Measurements from ENCODE around the gene KRT31. TPM values are rescaled to one million over a fixed set of nuclear protein-coding genes. Genes with fewer than 3 reads are reported as not detected.

Gene KRT31
- total RNA-seq, 4 donors from 2014 or later: not detected

GRCh38 chr17:41417576-41418015 is 20.2 kb upstream of the KRT31 start:
- DNase-seq: no peak
- no peaks in the 10 kb centered on the region for H3K9me3 ChIP-seq
- in situ Hi-C loops (cut with MboI; ENCODE audit: low pct_ligation_motif_present in 1 of 4, low pct_unique_long_range_greater_than_20kb in 1 of 4, low sequenced_read_pairs in 3 of 4): no loop called here
- no peaks in the 10 kb centered on the region for H3K4me1 ChIP-seq
- H3K4me3 ChIP-seq: no peak overlapping the region
- intact Hi-C loops (cut with DNase I; ENCODE audit: low total_unique reads): no loop called here
- no peaks in the 10 kb centered on the region for H3K36me3 ChIP-seq
- 20 to 51% methylated on average over 1 to 4 of the region's 4 CpGs for WGBS, 2 donors (ENCODE audit: low coverage in 1 of 2)
- TF ChIP-seq, protein P1, sequence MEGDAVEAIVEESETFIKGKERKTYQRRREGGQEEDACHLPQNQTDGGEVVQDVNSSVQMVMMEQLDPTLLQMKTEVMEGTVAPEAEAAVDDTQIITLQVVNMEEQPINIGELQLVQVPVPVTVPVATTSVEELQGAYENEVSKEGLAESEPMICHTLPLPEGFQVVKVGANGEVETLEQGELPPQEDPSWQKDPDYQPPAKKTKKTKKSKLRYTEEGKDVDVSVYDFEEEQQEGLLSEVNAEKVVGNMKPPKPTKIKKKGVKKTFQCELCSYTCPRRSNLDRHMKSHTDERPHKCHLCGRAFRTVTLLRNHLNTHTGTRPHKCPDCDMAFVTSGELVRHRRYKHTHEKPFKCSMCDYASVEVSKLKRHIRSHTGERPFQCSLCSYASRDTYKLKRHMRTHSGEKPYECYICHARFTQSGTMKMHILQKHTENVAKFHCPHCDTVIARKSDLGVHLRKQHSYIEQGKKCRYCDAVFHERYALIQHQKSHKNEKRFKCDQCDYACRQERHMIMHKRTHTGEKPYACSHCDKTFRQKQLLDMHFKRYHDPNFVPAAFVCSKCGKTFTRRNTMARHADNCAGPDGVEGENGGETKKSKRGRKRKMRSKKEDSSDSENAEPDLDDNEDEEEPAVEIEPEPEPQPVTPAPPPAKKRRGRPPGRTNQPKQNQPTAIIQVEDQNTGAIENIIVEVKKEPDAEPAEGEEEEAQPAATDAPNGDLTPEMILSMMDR (IDR thresholded peaks at IDR 0.05): peak in 2 of 5 experiments; percentile 21 to 31
- no peak for TF ChIP-seq EP300 (IDR thresholded peaks at IDR 0.05; ENCODE audit: low read depth)
- no peaks in the 10 kb centered on the region for H3K27me3 ChIP-seq
- H3K27ac ChIP-seq: no peak overlapping the region

GRCh38 chr17:41417127-41417526 is 19.7 kb upstream of the KRT31 start:
- in situ Hi-C loops (cut with MboI; ENCODE audit: low pct_ligation_motif_present in 1 of 4, low pct_unique_long_range_greater_than_20kb in 1 of 4, low sequenced_read_pairs in 3 of 4): no loop called here
- no peak overlapping the region for H3K4me3 ChIP-seq
- no peaks in the 10 kb centered on the region for H3K36me3 ChIP-seq
- H3K9me3 ChIP-seq: no peaks in the 10 kb centered on the region
- TF ChIP-seq POLR2AphosphoS5 (IDR thresholded peaks at IDR 0.05): no peak
- TF ChIP-seq POLR2A (IDR thresholded peaks at IDR 0.05): no peak
- no peak for TF ChIP-seq EP300 (IDR thresholded peaks at IDR 0.05; ENCODE audit: low read depth)
- TF ChIP-seq, protein P1 (IDR thresholded peaks at IDR 0.05): no peak
- WGBS, 2 donors (ENCODE audit: low coverage in 1 of 2): 86 to 97% methylated on average over 5 to 6 of the region's 6 CpGs
- no peak for DNase-seq
- no peaks in the 10 kb centered on the region for H3K27me3 ChIP-seq
- intact Hi-C loops (cut with DNase I; ENCODE audit: low total_unique reads): no loop called here
- no peaks in the 10 kb centered on the region for H3K4me1 ChIP-seq
- H3K27ac ChIP-seq: no peak overlapping the region

- WGBS, 2 donors (ENCODE audit: low coverage in 1 of 2): 90 to 94% methylated on average over 5 of the region's 5 CpGs
- intact Hi-C loops (cut with DNase I; ENCODE audit: low total_unique reads) (no loop called here), in situ Hi-C loops (cut with MboI; ENCODE audit: low pct_ligation_motif_present in 1 of 4, low pct_unique_long_range_greater_than_20kb in 1 of 4, low sequenced_read_pairs in 3 of 4) (no loop called here)
- no peak for DNase-seq
- Histone ChIP-seq H3K27ac (no peak overlapping the region), H3K4me1 (no peaks in the 10 kb centered on the region), H3K36me3 (no peaks in the 10 kb centered on the region), H3K4me3 (no peak overlapping the region), H3K9me3 (no peaks in the 10 kb centered on the region), H3K27me3 (no peaks in the 10 kb centered on the region)
- TF ChIP-seq, protein P1 (IDR thresholded peaks at IDR 0.05): no peak
- no peak for TF ChIP-seq POLR2AphosphoS5 (IDR thresholded peaks at IDR 0.05)
- no peak for TF ChIP-seq EP300 (IDR thresholded peaks at IDR 0.05; ENCODE audit: low read depth)
- TF ChIP-seq POLR2A (IDR thresholded peaks at IDR 0.05): no peak
Measured at GRCh38 chr17:41416479-41416878, 19.1 kb upstream of the KRT31 start.

GRCh38 chr17:41415833-41416335 is 18.5 kb upstream of the KRT31 start:
- H3K4me1 ChIP-seq: no peaks in the 10 kb centered on the region
- no peaks in the 10 kb centered on the region for H3K9me3 ChIP-seq
- WGBS, 2 donors (ENCODE audit: low coverage in 1 of 2): 48 to 73% methylated on average over 2 to 3 of the region's 3 CpGs
- TF ChIP-seq EP300 (IDR thresholded peaks at IDR 0.05; ENCODE audit: low read depth) (no peak), POLR2A (IDR thresholded peaks at IDR 0.05) (no peak), POLR2AphosphoS5 (IDR thresholded peaks at IDR 0.05) (no peak)
- TF ChIP-seq, protein P1 (IDR thresholded peaks at IDR 0.05): no peak
- no peaks in the 10 kb centered on the region for H3K27me3 ChIP-seq
- H3K27ac ChIP-seq: no peak overlapping the region
- H3K4me3 ChIP-seq: no peak overlapping the region
- intact Hi-C loops (cut with DNase I; ENCODE audit: low total_unique reads): no loop called here
- no peak for DNase-seq
- H3K36me3 ChIP-seq: no peaks in the 10 kb centered on the region
- in situ Hi-C loops (cut with MboI; ENCODE audit: low pct_ligation_motif_present in 1 of 4, low pct_unique_long_range_greater_than_20kb in 1 of 4, low sequenced_read_pairs in 3 of 4): no loop called here

Measured in transverse colon (tissue), 4 donors.